Measurements from ENCODE around the gene CPZ.

GRCh38 chr4:8585186-8585585 is 7.4 kb upstream of the CPZ start:
- TF ChIP-seq CTCF (IDR thresholded peaks at IDR 0.05) = no peak
- TF ChIP-seq POLR2A (IDR thresholded peaks at IDR 0.05) = no peak
- no peak for TF ChIP-seq POLR2AphosphoS5 (IDR thresholded peaks at IDR 0.05)

Data from suprapubic skin (tissue), 4 donors.